GM18511 (cell line): ENCODE results near the gene DOK1.

Experiments used
- ATAC-seq: cut with Tn5 transposase; IDR thresholded peaks from one replicate; pipeline ENCODE4 v1.9.1; 2021; ENCODE audit warnings: mild to moderate bottlenecking, moderate library complexity; ENCODE audit not compliant: unreplicated experiment

Gene DOK1

GRCh38 chr2:74525717-74526648 lies 28.5 kb upstream of the DOK1 start, which contains the start of gene DQX1:
Gene DQX1 (minus strand): TSS chr2:74526231. CDS start chr2:74525729, 502 bp downstream.
- no peak for ATAC-seq

GRCh38 chr2:74526649-74527230 lies 27.8 kb upstream of the DOK1 start:
- ATAC-seq, result no peak

- ATAC-seq, result no peak
Observed at GRCh38 chr2:74527741-74528140, 26.8 kb upstream of the DOK1 start.

GRCh38 chr2:74528600-74529356 lies 25.7 kb upstream of the DOK1 start:
- peak; percentile 6 for ATAC-seq

- peak; percentile 86 for ATAC-seq
Observed at GRCh38 chr2:74529357-74530238, 24.9 kb upstream of the DOK1 start, which contains the start of the genes AUP1 and HTRA2. Gene AUP1 (minus strand): TSS chr2:74529706. CDS start chr2:74529629, 77 bp downstream. Gene HTRA2 (plus strand): TSS chr2:74529933. CDS start chr2:74530007, 74 bp downstream.

GRCh38 chr2:74530239-74531187 lies 24.0 kb upstream of the DOK1 start:
- peak; percentile 33 for ATAC-seq

- ATAC-seq, result no peak
Observed at GRCh38 chr2:74531666-74532065, 22.9 kb upstream of the DOK1 start.

- no peak for ATAC-seq
Observed at GRCh38 chr2:74532222-74532621, 22.3 kb upstream of the DOK1 start.

GRCh38 chr2:74533464-74533863 lies 21.1 kb upstream of the DOK1 start:
- no peak for ATAC-seq

- ATAC-seq, result no peak
Observed at GRCh38 chr2:74534411-74534810, 20.1 kb upstream of the DOK1 start.

GRCh38 chr2:74535440-74535965 lies 19.0 kb upstream of the DOK1 start:
- ATAC-seq, result no peak

- no peak for ATAC-seq
Observed at GRCh38 chr2:74536166-74536950, 18.2 kb upstream of the DOK1 start.

- no peak for ATAC-seq
Observed at GRCh38 chr2:74537140-74537539, 17.4 kb upstream of the DOK1 start.

- no peak for ATAC-seq
Observed at GRCh38 chr2:74538881-74539339, 15.6 kb upstream of the DOK1 start.

GRCh38 chr2:74540291-74540690 lies 14.2 kb upstream of the DOK1 start:
- ATAC-seq, result no peak

- ATAC-seq, result no peak
Observed at GRCh38 chr2:74542978-74543377, 11.5 kb upstream of the DOK1 start.

GRCh38 chr2:74544634-74545033 lies 9.9 kb upstream of the DOK1 start:
- ATAC-seq, result no peak

- ATAC-seq, result no peak
Observed at GRCh38 chr2:74546004-74546403, 8.5 kb upstream of the DOK1 start.
